NCI-H1092 treated with DMSO at 0.1 percent for 48 hours (cell line): Measurements from ENCODE around the gene LAPTM4A.

Experiments
- DNase-seq: peaks from one replicate; lab custom pipeline; 2025; lab: John Stamatoyannopoulos, UW

Gene LAPTM4A

DNA sequence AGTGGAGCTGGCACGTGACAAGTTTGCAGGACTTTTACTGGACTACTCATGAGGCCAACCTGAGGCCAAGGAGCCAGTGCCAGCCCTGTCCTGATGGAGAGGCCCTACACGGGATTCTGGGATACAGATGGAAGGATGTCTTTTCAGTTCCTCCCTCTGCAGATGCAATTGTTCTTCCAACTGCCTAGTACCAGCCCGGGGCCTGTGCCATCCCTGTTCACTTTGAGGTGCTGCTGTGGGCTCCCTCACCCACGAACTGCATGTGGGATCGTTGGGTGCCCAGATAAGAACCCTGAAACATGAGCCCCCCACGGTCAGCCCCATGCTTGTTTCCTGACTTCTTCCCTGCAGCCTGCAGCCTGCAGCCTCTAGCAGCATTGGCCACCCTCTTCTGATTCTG, 25.3 kb upstream of the LAPTM4A start:
- DNase-seq = no peak

DNA sequence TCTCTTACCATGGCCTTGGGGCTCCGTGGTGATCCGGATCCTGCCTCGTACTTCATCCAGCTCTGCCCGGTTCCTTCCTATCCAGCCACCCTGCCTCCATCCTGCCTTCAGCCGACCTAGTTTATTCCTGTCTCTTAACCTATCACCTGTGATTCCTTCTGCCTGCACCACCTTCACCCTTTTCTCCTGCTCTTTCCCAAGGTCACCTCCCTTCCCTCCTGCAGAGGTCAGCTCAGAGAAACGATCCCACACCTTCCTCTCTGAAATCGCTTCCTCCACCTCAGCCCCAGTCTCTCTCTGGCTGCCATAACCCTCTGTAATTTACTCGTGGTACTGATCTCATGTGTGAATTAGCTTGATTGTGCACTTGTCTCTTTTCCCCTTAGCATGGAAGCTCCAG, 23.5 kb upstream of the LAPTM4A start:
- peak; percentile 24 for DNase-seq

DNA sequence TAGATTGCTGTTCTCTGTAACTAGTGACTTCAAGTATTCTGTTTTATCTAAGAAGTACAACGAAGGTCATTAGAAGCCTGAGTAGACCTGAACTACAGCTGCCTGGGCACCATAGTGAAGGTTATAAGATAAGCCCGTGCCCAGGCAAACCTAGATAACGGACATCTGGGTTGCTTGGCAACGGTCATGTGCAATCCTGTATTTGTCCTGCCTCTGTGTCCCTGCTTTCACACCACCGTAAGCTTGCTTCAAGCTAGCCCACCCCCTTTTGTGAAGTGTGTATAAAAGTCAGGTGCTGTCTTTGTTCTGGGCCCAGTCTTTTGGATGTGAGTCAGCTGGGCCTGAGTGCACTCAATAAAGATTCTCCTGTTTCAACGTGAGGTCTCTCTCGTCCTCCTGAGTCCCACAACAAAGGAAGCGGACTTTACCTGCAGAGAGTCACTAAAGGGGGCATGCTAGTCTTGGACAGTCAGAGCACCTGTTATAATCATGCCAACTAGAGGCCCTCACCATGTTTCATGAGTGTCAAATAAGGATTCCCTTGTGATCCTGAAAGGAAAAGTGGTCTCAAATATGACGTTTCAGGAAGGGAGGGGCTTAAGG, 22.7 kb upstream of the LAPTM4A start:
- DNase-seq = peak; percentile 80

DNA sequence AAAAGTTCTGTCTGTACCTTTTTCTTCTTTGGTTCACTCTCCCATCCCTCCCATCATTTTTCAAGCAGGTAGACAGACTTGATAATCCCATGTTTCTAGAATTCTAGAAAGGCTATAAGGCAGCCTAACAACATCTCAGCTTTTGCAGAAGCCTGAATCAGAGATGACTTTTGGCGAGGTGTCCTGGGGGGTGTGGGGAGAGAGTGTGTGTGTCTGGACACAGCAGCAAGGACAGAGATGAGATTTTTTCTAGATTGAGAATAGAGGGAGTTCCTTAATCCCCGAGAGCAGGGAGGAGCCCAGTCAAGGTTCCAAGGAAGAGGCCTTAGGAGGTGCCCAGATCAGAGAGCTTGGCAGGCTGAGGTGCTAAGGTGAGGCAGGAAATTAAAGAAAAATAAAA, 22.0 kb upstream of the LAPTM4A start:
- DNase-seq = no peak

DNA sequence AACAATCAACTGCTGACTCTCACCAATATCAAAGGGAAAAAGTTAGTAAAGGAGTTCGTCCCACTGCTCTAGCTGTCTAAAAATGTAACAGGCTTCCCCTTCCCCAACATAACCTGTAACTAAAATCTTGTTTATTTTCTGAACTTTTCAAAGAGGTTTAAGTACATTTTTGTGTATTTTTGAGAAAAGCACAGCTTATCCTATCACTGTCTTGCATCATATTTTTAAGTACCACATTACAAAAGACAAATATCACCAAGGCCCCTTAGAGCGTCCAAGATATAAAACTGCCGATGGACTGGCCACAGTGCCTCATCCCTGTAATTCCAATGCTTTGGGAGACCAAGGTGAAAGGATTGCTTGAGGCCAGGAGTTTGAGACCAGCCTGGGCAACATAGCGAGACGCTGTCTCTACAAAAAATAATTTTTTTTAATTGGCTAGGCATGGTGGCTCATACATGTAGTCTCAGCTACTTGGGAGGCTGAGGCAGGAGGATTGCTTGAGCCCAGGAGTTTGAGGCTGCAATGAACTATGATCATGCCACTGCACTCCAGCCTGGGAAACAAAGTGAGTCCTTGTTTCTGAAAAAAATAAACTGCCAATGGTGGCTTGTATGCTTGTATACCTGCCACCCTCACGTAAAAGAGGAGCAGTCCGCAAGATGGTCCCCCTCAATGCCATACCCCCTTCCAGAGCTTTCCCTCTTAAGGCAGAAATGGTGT, 21.2 kb upstream of the LAPTM4A start:
- DNase-seq = no peak

DNA sequence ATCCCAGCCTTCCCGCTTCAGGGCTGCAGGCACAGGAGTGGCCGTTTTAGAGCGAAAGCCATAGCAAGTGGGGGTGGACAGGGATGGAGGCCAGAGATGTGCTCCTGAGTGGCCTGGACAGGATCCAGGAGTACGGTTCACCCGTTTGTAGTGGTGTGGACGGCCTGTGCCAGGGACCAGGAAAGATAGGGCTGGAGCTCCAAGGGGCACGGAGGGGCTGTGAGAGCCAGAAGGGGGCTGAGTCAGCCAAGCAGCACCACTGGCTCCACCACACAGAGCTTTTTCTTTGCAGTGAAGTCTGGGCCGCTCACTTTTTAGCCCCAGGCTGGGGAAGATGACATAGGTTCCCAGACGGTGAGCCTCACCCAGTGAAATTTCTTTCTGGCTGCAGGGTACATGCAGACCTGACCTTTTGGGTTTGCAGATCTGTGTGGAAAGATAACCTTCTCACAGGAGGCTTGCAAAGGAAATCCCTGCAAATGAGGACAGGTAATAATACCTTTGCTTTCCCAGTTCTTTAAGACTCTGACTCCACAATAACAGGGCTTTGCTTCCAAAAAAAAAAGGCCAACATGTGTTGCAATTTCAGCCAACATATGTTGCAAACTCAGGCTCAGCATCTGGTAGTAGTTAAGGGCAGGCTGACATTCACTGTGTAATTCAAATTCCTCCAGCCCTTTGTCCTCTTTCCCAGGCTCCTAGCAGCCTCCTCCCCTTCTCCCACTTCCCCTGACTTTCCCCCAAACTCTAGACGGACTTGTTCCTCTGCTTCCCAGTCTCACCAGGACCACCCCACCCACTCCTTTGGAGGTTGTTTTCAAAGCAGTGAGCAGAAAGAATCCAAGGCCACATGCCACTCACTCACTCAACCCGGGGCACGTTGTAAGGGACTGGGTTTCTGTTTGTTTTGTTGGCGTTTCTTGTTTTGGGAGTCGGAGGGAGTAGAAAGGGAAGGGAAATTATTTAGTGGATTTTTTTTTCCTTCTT, 20.3 kb upstream of the LAPTM4A start:
- DNase-seq = peak; percentile 53

DNA sequence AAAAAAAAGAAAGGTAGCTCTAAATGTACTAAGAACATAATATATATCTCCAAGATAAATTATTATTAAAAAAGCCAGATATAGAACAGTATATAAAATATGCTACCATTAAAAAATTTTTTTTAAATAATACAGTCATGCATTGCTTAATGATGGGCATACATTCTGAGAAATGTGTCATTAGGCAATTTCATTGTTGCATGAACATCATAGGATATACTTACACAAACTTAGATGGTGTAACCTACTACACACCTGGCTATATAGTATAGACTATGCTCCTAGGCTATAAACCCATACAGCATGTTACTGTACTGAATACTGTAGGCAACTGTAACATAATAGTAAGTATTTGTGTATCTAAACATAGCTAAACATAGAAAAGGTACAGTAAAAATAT, 18.3 kb upstream of the LAPTM4A start:
- no peak for DNase-seq

DNA sequence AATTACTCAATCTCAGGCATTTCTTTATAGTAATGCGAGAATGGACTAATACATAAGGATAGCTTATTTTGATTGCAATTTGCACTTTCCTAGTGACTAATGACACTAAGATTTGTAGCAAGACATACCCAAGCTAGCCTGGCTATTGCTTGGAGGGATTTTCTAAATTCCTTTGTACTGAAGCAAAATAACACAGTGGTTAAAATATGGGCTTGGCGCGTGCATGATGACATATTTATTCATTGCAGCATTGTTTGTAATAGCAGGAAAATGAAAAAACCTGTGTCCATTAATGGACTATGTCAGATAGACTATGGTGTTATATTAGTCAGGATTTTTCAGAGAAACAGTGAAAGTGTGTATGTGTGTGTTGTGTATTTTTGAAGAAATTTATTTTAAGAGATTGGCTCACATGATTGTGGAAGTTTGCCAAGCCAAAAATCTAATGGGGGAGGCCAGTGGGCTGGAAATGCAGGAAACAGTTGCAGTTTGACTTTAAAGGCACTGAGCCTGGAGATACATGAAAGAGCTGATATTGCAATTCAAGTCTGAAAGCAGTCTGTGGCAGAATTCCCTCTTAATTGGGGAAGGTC, 16.7 kb upstream of the LAPTM4A start:
- no peak for DNase-seq

DNA sequence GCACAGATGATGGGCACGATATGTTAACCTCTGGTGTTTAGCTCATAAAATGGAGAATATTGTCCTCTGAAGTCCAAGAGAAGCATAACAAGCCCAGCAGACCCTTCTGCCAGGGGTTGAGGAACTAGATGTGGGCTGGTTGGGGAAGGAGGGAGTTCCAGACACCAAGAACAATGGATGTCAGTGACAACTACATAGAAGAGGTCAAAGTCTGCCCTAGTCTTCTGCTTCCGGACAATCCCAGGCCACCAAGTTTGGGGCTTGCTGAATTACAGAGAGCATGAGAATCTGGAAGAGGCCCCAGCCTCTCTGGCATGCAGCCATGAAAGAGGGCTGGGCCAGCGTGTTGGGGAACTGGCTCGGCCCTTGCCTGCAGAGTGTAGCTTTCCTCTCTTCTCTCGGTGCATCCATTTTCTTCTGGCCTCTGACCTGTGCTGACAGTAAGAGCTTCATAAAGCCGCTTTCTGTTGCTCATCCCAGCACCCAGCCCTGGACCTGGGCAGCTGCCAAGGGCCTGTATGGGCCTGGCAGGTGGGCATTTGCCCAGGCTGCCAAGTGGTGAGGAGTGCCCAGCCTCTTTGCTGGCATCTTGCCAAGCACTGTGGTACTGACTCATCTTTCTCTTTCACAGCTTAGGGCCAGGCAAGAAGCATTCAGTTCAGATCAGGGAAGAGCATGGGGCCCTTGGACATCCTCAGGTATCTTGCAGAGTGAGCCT, 14.6 kb upstream of the LAPTM4A start:
- DNase-seq = peak; percentile 90

DNA sequence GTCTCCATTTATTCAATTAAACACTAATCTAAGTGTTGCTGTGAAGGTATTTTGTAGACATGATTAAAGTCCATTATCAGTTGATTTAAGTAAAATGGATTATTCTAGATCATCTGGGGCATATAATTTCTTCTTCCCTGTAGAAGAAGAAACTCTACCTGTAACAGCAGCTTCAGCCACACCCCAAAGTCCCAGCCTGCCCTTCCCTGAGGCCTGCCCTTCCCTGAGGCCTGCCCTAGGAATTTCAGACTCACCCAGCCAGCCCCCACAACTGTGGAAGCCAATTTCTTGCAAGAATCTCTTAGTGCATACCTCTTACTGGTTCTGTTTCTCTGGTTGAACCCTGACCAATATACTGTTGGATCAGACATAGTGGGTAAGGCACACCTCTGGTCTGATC, 13.4 kb upstream of the LAPTM4A start:
- DNase-seq = no peak

DNA sequence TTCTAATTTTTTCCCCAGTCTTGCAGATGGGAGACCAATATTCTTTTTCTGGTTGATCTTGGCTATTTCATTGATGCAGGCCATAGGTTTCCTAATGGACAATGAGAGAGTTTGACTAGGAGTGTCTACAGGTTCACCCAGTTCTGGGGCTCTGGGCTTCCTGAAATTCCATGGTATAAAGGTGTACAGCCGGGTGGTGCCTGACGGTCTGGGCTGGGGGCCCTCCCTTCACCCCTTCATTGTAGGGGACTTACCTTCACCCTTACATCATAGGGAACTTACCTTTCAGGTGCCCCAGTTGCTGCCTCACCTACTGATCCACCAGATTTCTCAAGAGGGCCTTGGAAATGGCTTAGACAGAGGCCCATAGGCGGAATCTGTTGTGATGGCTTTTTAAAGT, 13.0 kb upstream of the LAPTM4A start:
- DNase-seq = no peak

DNA sequence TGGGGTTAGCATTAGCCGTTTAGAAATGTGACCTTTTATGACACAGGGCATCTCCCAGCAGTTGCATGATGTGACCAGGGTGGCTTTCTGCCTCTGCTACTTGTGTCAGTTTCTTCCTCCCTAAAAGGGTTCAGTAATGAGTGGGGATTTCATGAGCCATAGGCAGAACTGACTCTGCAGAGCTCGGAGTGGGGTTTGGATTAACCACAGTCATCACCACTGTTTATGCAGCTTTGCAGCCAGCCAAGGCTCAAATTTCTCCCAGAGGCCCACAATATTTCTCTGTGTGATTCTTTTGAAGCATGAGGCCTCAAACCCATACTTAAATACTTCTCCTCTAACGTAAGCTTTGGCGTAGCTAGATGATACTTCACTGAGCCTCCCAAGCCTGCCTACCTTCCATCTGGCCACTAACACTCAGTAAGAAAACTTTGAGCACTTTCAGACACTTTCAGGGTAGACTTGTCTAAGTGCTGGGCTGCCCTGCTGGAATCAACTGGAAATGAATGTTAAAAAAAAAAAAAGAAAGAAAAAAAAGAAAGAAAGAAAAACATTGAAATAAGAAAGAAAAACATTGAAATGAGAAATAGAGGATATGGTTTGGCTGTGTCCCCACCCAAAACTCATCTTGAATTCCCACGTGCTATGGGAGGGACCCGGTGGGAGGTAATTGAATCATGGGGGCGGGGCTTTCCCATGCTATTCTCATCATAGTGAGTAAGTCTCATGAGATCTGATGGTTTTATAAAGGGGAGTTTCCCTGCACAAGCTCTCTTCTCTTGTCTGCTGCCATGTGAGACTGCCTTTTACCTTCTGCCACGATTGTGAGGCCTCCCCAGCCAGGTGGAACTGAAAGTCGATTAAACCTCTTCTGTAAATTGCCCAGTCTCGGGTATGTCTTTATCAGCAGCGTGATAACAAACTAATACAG, 11.5 kb upstream of the LAPTM4A start:
- DNase-seq = no peak

DNA sequence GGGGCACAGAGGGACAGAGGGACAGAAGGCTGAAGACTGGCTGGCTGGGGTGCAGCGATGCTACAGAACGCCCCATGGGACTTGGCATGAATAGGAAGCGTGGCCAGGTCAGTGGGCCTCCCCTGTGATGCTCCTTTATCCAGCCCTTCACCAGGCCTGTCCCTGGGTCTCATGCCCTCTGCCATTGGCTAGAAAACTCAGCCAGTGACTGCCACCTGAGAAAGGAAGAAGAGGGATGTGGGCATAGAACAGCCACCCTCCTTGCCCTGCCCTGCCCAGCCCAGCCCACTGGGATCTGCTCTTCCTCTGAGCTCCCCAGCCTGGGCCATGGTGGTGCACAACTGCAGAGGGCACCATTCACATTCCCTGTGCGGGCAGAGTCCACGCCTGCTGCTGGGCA, 10.5 kb upstream of the LAPTM4A start:
- no peak for DNase-seq

DNA sequence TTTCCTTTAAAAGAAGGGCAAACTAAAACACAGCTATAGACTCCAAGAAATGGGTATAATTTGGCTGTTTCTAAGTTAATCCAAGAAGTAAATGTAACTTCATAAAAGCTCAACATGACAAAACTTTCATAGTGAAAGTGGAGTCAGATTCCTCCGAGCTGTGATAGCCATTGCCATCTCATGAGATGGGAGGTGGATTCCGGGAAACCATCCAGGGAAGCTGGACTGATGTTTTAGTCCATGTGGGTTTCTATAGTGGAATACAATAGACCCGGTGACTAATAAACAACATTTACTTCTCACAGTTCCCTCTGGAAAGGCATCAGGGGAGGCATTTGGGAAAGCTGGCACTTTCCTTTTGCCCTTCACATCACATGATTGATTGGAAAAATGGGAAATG, 10.0 kb upstream of the LAPTM4A start:
- DNase-seq = no peak

DNA sequence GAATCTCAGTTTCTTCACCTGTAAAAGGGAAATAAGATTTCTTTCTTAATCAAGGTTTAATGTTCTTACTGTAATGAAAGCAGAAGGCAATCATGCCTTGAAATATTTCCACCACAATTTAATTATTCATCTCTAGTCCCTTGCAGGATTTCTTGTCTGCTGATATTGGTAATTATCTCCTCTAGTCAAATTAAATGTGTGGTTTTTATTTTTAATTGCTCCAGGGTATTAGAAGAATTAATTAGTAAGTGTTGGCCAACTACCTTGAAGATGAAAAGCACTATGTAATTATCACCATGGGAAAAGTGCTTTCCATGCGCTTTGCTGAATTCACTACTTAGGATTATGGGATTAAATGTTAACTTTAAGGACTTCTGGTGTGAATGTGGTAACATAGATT, 8.7 kb upstream of the LAPTM4A start:
- no peak for DNase-seq

DNA sequence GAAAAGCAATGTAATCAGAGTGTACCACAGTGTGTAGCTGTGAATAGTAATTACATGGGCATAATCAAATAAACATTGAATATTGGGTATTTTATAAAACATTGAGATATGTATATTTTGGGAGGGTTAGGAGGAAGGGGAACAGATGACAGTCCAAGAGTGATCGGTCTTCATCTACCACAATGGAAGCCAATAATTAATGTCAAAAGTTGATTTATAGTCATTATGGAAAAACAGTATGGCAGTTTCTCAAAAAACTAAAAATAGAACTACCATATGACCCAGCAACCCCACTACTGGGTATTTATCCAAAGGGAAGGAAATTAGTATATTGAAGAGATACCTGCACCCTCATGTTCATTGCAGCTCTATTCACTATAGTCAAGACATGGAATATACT, 5.8 kb upstream of the LAPTM4A start:
- DNase-seq = no peak

DNA sequence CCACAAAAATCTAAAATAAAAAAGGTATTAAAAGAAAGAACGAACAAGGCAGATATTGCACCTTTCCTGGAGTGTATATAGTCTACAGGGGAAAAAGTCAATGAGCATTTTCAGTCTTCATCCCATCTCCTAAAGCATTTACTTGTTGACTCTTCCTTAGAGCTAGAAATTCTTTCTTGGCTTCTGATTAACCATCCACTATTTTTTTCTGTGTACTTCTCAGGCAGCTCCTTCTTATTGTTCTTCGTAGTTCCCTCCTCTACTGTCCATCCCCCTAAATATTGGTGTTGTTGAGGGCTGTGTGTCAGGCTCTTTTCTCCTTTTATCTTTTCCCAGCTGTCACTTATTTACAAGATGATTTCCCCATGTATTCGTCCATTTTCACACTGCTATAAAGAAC, 3.5 kb upstream of the LAPTM4A start:
- no peak for DNase-seq

DNA sequence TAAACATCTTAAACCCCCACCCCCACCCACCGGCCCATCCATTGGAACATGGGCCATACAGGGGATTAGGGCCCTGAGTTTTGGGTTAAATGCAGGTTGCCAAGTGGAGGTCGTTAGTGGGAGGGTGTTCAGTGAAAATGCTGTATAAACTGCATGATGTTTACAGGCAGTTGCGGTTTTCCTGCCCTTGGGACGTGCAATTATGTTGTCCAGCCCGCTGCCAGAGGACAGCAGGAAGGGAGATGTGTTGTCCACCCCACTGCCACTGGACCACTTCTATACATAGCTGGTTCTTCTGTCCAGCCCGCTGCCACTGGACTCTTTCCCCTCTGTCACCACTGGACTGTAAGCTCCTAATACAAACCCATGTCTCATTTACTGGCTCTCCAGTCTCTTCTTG, 2.7 kb upstream of the LAPTM4A start:
- no peak for DNase-seq

DNA sequence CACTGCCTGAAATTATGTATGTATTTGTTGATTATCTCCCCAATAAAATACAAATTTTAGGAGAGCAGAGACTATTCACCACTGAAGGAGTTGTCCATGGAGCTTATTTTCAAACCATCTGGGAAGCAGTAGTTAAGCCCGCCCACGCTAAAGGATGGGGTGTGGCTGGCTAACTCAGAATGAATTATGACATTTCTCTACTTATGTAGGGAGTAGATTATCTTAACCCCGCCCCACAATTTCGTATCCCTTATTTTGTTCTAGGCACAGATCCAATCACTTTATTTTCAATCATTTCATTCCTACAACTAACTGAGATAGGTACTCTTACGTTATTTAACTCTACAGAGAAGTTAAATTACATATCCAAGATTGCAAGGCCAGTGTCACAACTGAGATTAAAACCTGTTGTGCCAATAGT, 1.4 kb upstream of the LAPTM4A start:
- DNase-seq = peak; percentile 34

DNA sequence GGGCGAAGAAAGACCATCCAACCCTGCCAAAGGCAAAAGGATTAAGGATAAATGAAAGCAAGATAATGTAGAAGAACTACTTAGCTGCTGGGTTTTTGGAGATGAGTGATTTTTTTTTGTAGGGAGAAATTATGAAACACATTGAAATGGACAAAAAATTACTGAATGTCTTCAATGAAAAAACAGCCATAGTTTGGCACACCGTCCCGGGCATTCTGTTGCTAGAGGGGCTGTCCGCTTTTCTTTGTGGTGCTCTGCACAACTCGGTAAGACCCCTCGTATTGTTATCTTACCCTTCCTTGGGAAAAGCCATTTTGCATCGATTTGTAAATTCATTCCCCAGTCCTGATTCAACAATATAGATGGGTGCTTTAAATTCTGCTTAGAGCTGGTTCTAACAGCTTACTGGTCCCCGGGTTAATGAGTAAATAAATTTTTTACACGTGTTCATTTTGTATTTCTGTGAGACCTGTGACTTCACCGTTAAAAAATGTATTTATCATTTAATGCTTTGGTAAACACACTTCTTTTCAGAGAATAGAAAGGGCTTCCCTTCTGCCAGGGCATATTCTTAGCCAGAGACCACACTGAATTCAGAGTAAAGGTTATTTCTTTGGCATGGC, 912 bp upstream of the LAPTM4A start:
- DNase-seq = peak; percentile 54
